Measurements from ENCODE around the gene CD36.

CD36 gene

DNA sequence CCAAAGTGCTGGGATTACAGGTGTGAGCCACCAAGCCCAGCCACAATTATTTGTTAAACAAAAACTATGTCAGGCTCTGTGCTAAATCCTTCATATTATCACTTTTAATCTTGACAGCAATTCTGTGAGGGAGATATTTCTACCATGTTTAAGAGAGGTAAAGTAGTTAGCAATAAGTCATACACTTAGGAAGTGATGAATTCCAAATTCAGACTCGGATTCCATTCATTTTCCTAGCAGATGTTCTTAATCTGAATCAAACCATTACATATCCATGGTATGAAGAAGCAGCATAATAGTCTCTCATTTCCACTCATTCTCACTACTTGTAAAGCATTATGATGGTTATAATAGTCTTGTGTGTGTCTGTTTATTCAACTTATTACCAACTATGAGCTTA lies 2.9 kb upstream of the CD36 start:
- H3K9me3 ChIP-seq (ENCODE audit: insufficient read depth, low read length), result no peaks in the 10 kb centered on the region
- DNase-seq (ENCODE audit: low read depth, low spot score), result no peak
- no peak overlapping the region for H3K9ac ChIP-seq (ENCODE audit: insufficient read length, low read depth)
- H3K27me3 ChIP-seq (ENCODE audit: insufficient read depth, insufficient read length), result no peaks in the 10 kb centered on the region
- TF ChIP-seq SUZ12 (IDR thresholded peaks at IDR 0.05; ENCODE audit: extremely low read depth, insufficient read depth, insufficient read length) (no peak), ZNF274 (IDR thresholded peaks at IDR 0.05; ENCODE audit: low read depth, low read length) (no peak), YY1 (IDR thresholded peaks at IDR 0.05; ENCODE audit: insufficient read depth, insufficient read length) (no peak)
- H3K4me1 ChIP-seq (ENCODE audit: insufficient read depth, insufficient read length), result no peaks in the 10 kb centered on the region
- no peak overlapping the region for H3K4me3 ChIP-seq (ENCODE audit: insufficient read length, low read depth)
- no peaks in the 10 kb centered on the region for H3K36me3 ChIP-seq (ENCODE audit: insufficient read depth, insufficient read length, low read length)

DNA sequence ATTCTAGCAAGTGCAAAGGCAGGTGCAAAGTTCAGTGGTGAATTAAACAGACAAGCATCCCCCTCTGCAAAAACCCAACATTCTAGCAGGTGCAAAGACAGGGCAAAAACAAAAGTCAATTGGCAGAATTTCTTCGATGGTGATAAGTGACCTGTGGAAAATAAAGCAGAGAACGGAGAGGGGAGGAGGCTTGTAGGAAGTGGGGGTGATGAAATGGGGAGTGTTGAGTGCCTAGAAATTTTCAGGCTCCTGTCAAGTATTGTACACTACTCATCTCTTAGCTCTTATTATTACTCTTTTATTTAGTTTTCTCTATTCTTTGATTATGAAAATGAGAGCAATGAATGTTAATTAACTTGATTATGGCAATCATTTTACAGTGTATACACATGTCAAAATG lies 2.4 kb upstream of the CD36 start:
- Histone ChIP-seq H3K9me3 (ENCODE audit: insufficient read depth, low read length) (no peaks in the 10 kb centered on the region), H3K4me1 (ENCODE audit: insufficient read depth, insufficient read length) (no peaks in the 10 kb centered on the region), H3K9ac (ENCODE audit: insufficient read length, low read depth) (no peak overlapping the region), H3K36me3 (ENCODE audit: insufficient read depth, insufficient read length, low read length) (no peaks in the 10 kb centered on the region), H3K27me3 (ENCODE audit: insufficient read depth, insufficient read length) (no peaks in the 10 kb centered on the region), H3K4me3 (ENCODE audit: insufficient read length, low read depth) (no peak overlapping the region)
- TF ChIP-seq YY1 (IDR thresholded peaks at IDR 0.05; ENCODE audit: insufficient read depth, insufficient read length), result no peak
- no peak for TF ChIP-seq ZNF274 (IDR thresholded peaks at IDR 0.05; ENCODE audit: low read depth, low read length)
- TF ChIP-seq SUZ12 (IDR thresholded peaks at IDR 0.05; ENCODE audit: extremely low read depth, insufficient read depth, insufficient read length), result no peak
- no peak for DNase-seq (ENCODE audit: low read depth, low spot score)

DNA sequence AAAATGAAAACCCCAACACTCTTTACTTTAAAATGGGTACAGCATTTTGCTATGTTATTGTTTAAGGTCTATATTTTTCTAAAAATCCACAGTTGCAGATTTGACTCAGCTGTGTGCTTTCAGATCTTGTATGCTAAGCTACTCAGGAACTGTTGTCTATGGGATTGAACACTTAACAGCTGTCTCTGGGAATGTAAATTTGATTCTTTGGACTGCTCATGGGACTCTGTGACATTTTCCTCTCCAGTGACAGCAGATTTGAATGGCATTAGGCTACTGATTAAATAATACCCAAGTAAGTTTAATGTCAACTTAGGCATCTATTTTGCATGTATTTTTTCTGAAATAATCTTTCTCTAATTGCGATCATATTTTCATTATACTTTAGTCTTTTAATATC lies 1.7 kb upstream of the CD36 start:
- Histone ChIP-seq H3K27me3 (ENCODE audit: insufficient read depth, insufficient read length) (no peaks in the 10 kb centered on the region), H3K9ac (ENCODE audit: insufficient read length, low read depth) (no peak overlapping the region), H3K9me3 (ENCODE audit: insufficient read depth, low read length) (no peaks in the 10 kb centered on the region), H3K36me3 (ENCODE audit: insufficient read depth, insufficient read length, low read length) (no peaks in the 10 kb centered on the region), H3K4me1 (ENCODE audit: insufficient read depth, insufficient read length) (no peaks in the 10 kb centered on the region), H3K4me3 (ENCODE audit: insufficient read length, low read depth) (no peak overlapping the region)
- TF ChIP-seq YY1 (IDR thresholded peaks at IDR 0.05; ENCODE audit: insufficient read depth, insufficient read length) (no peak), SUZ12 (IDR thresholded peaks at IDR 0.05; ENCODE audit: extremely low read depth, insufficient read depth, insufficient read length) (no peak), ZNF274 (IDR thresholded peaks at IDR 0.05; ENCODE audit: low read depth, low read length) (no peak)
- DNase-seq (ENCODE audit: low read depth, low spot score), result no peak

DNA sequence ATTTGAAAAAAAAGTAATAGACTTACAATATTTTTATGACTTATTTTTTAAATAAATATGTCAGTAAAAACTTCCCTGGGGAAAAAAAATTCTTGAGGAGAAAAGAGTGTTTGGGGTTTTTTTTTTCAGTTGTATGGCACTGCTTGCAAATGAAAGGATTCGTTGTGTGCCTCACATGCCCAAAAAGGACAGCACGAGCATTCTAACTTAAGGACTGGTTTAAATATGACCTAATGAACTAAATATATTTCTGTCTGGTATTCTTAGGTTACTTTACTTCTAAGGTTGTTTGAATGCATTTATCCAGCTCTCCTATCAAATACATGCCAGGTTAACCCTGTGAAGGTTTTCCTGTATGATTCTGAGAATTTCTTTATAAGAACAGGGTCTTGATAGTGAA lies 988 bp upstream of the CD36 start:
- DNase-seq (ENCODE audit: low read depth, low spot score), result no peak
- no peak overlapping the region for H3K4me3 ChIP-seq (ENCODE audit: insufficient read length, low read depth)
- TF ChIP-seq YY1 (IDR thresholded peaks at IDR 0.05; ENCODE audit: insufficient read depth, insufficient read length), result no peak
- no peak for TF ChIP-seq SUZ12 (IDR thresholded peaks at IDR 0.05; ENCODE audit: extremely low read depth, insufficient read depth, insufficient read length)
- TF ChIP-seq ZNF274 (IDR thresholded peaks at IDR 0.05; ENCODE audit: low read depth, low read length), result no peak
- no peaks in the 10 kb centered on the region for H3K27me3 ChIP-seq (ENCODE audit: insufficient read depth, insufficient read length)
- no peaks in the 10 kb centered on the region for H3K4me1 ChIP-seq (ENCODE audit: insufficient read depth, insufficient read length)
- no peak overlapping the region for H3K9ac ChIP-seq (ENCODE audit: insufficient read length, low read depth)
- H3K9me3 ChIP-seq (ENCODE audit: insufficient read depth, low read length), result no peaks in the 10 kb centered on the region
- no peaks in the 10 kb centered on the region for H3K36me3 ChIP-seq (ENCODE audit: insufficient read depth, insufficient read length, low read length)

DNA sequence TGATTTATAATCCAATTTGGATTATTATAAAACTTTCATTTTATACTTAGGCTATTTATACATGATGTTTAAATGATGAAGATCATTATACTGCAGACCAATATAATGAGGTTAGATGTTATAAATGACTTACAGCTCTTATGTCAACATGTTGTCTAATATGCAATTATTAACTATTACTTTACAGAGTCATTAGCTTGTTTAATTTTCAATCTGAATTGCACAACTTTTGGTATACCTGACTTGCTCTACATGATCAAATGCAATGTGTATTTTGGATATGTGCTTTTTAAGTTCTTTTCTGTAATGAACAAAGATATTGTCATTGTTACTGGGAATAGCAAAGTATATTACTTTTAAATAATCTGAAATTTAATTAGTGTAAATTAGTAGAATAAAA lies 569 bp downstream of the CD36 start:
- Histone ChIP-seq H3K4me1 (ENCODE audit: insufficient read depth, insufficient read length) (no peaks in the 10 kb centered on the region), H3K4me3 (ENCODE audit: insufficient read length, low read depth) (no peak overlapping the region), H3K9ac (ENCODE audit: insufficient read length, low read depth) (no peak overlapping the region), H3K36me3 (ENCODE audit: insufficient read depth, insufficient read length, low read length) (no peaks in the 10 kb centered on the region), H3K9me3 (ENCODE audit: insufficient read depth, low read length) (no peaks in the 10 kb centered on the region), H3K27me3 (ENCODE audit: insufficient read depth, insufficient read length) (no peaks in the 10 kb centered on the region)
- DNase-seq (ENCODE audit: low read depth, low spot score), result no peak
- TF ChIP-seq YY1 (IDR thresholded peaks at IDR 0.05; ENCODE audit: insufficient read depth, insufficient read length), result no peak
- no peak for TF ChIP-seq ZNF274 (IDR thresholded peaks at IDR 0.05; ENCODE audit: low read depth, low read length)
- no peak for TF ChIP-seq SUZ12 (IDR thresholded peaks at IDR 0.05; ENCODE audit: extremely low read depth, insufficient read depth, insufficient read length)

DNA sequence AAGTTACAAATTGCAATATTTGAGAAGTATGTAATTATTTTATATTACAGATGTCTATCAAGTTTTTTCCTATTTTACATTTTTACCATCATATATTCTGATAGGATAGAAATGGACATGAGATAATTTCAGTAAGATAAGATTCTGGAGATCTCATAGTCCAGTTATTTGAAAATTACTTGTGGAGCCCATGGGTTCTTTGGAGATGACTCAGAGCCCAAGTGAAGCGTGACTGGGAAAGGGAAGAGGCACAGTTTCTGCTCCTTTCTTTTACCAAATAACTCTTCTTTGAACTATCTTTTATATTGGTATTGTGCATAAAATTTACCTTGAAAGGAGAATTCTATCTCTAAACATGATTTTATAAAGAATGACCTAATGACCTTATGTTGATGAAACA lies 2.4 kb downstream of the CD36 start:
- no peaks in the 10 kb centered on the region for H3K4me1 ChIP-seq (ENCODE audit: insufficient read depth, insufficient read length)
- no peak for TF ChIP-seq SUZ12 (IDR thresholded peaks at IDR 0.05; ENCODE audit: extremely low read depth, insufficient read depth, insufficient read length)
- TF ChIP-seq YY1 (IDR thresholded peaks at IDR 0.05; ENCODE audit: insufficient read depth, insufficient read length), result no peak
- no peak for TF ChIP-seq ZNF274 (IDR thresholded peaks at IDR 0.05; ENCODE audit: low read depth, low read length)
- no peak overlapping the region for H3K4me3 ChIP-seq (ENCODE audit: insufficient read length, low read depth)
- H3K27me3 ChIP-seq (ENCODE audit: insufficient read depth, insufficient read length), result no peaks in the 10 kb centered on the region
- DNase-seq (ENCODE audit: low read depth, low spot score), result no peak
- H3K9me3 ChIP-seq (ENCODE audit: insufficient read depth, low read length), result no peaks in the 10 kb centered on the region
- no peak overlapping the region for H3K9ac ChIP-seq (ENCODE audit: insufficient read length, low read depth)
- H3K36me3 ChIP-seq (ENCODE audit: insufficient read depth, insufficient read length, low read length), result no peaks in the 10 kb centered on the region

DNA sequence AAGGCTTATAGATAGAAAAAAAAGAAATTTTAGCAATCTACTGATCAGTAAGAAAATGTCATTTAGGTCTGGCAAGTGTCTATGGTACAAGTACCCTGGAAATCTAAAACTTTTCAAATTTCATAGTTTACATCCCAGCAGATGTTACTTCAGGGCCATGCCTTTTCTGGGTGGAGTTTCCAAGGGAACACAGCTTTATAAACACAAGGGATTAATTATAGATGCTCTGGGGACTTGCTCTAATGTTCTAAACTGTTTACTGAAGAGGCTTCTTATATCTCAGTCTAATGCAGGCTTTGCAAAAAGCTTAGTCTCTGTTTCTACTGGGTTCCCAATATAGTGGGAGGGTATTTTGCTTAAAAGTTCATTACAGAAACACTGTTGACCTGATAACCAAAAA lies 3.1 kb downstream of the CD36 start:
- DNase-seq (ENCODE audit: low read depth, low spot score), result no peak
- H3K36me3 ChIP-seq (ENCODE audit: insufficient read depth, insufficient read length, low read length), result no peaks in the 10 kb centered on the region
- no peaks in the 10 kb centered on the region for H3K4me1 ChIP-seq (ENCODE audit: insufficient read depth, insufficient read length)
- no peaks in the 10 kb centered on the region for H3K27me3 ChIP-seq (ENCODE audit: insufficient read depth, insufficient read length)
- no peaks in the 10 kb centered on the region for H3K9me3 ChIP-seq (ENCODE audit: insufficient read depth, low read length)
- H3K4me3 ChIP-seq (ENCODE audit: insufficient read length, low read depth), result no peak overlapping the region
- TF ChIP-seq SUZ12 (IDR thresholded peaks at IDR 0.05; ENCODE audit: extremely low read depth, insufficient read depth, insufficient read length) (no peak), ZNF274 (IDR thresholded peaks at IDR 0.05; ENCODE audit: low read depth, low read length) (no peak), YY1 (IDR thresholded peaks at IDR 0.05; ENCODE audit: insufficient read depth, insufficient read length) (no peak)
- H3K9ac ChIP-seq (ENCODE audit: insufficient read length, low read depth), result no peak overlapping the region

DNA sequence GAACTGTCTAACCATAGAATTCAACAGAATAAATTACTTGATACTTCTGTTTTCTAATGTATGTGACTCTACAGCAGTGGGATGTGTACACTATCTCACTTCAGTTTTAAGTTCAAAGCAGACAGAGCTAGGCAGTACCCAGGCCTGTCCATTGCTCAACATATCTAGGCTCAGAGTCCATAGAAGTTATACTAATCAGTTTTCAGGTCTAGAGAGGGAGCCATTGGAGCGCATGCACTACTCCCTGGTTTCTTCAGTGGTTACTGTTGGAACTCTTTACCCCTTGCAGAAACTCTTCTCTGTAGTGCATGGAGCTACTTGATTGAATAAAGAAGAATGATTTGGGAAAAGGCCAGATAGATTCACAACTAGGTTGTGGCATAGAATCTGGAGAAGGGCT lies 4.4 kb downstream of the CD36 start:
- no peak for DNase-seq (ENCODE audit: low read depth, low spot score)
- Histone ChIP-seq H3K9ac (ENCODE audit: insufficient read length, low read depth) (no peak overlapping the region), H3K27me3 (ENCODE audit: insufficient read depth, insufficient read length) (no peaks in the 10 kb centered on the region), H3K4me1 (ENCODE audit: insufficient read depth, insufficient read length) (no peaks in the 10 kb centered on the region), H3K9me3 (ENCODE audit: insufficient read depth, low read length) (no peaks in the 10 kb centered on the region), H3K36me3 (ENCODE audit: insufficient read depth, insufficient read length, low read length) (no peaks in the 10 kb centered on the region), H3K4me3 (ENCODE audit: insufficient read length, low read depth) (no peak overlapping the region)
- TF ChIP-seq SUZ12 (IDR thresholded peaks at IDR 0.05; ENCODE audit: extremely low read depth, insufficient read depth, insufficient read length) (no peak), ZNF274 (IDR thresholded peaks at IDR 0.05; ENCODE audit: low read depth, low read length) (no peak), YY1 (IDR thresholded peaks at IDR 0.05; ENCODE audit: insufficient read depth, insufficient read length) (no peak)

Data from NT2/D1 (cell line).